Stimulated activated CD8-positive, alpha-beta memory T cell treated with anti-CD3 and anti-CD28 coated beads, Interleukin-4, amount 100 ng/mL, for 4 hours (primary cell): ENCODE measurements around the gene MANEAL.

Experiments used
- DNase-seq, 2 donors: peaks; one replicate each; pipeline ENCODE4 v3.0.0-alpha.2; 2020; ENCODE audit warnings: low read depth in 2 of 2, low spot score in 1 of 2

The MANEAL gene

GRCh38 chr1:37825506-37825905, 31.9 kb downstream of the MANEAL start:
- no peak for DNase-seq

GRCh38 chr1:37828410-37829074, 34.9 kb downstream of the MANEAL start:
- DNase-seq, result no peak

- DNase-seq, result no peak
Observed at GRCh38 chr1:37831109-37831508, 37.5 kb downstream of the MANEAL start.

- DNase-seq, result no peak
Observed at GRCh38 chr1:37831809-37832208, 38.2 kb downstream of the MANEAL start.

- DNase-seq, result no peak
Observed at GRCh38 chr1:37836788-37837187, 43.1 kb downstream of the MANEAL start.

- DNase-seq, result no peak
Observed at GRCh38 chr1:37839676-37840075, 46.0 kb downstream of the MANEAL start.

- DNase-seq, result no peak
Observed at GRCh38 chr1:37840711-37841110, 47.1 kb downstream of the MANEAL start.

- no peak for DNase-seq
Observed at GRCh38 chr1:37841652-37842051, 48.0 kb downstream of the MANEAL start.

- DNase-seq, result no peak
Observed at GRCh38 chr1:37844536-37844935, 50.9 kb downstream of the MANEAL start.

GRCh38 chr1:37845049-37845646, 51.5 kb downstream of the MANEAL start:
- DNase-seq, result no peak

- DNase-seq, result no peak
Observed at GRCh38 chr1:37845786-37846185, 52.1 kb downstream of the MANEAL start.

- no peak for DNase-seq
Observed at GRCh38 chr1:37846647-37847339, 53.1 kb downstream of the MANEAL start.

- no peak for DNase-seq
Observed at GRCh38 chr1:37849480-37849879, 55.8 kb downstream of the MANEAL start.

- DNase-seq, result no peak
Observed at GRCh38 chr1:37850352-37850955, 56.8 kb downstream of the MANEAL start.
